IMR-90 (cell line): ENCODE data around the gene MAGED2. TPM values are rescaled to one million over a fixed set of nuclear protein-coding genes. Genes with fewer than 3 reads are reported as not detected.

ENCODE experiments used
- ATAC-seq: fragments of 200-7000 bp; cut with Tn5 transposase; 2 replicates; pipeline ENCODE4 v1.9.1; 2020; ENCODE audit warnings: low read depth, mild to moderate bottlenecking, moderate library complexity
- BruUV-seq: library from RNA; stranded (reverse); fragments of 400-500 nt; replicated peaks from 2 replicates; lab custom pipeline; 2021; lab: Mats Ljungman, UMichigan
- CTCF ChIA-PET: fragments of 300-600 bp; formaldehyde crosslinking; extraction: SDS; loops from one replicate; lab custom pipeline; 2021; ENCODE audit warnings: antibody characterized with exemption; lab: Yijun Ruan, JAX
- POLR2A ChIA-PET: fragments of 300-600 bp; sonication (Branson Sonifier 250); formaldehyde crosslinking; loops from one replicate; lab custom pipeline; 2022; ENCODE audit warnings: antibody characterized with exemption; ENCODE audit not compliant: unreplicated experiment; lab: Charles Lee
- DNase-seq: peaks from one replicate; pipeline ENCODE4 v3.0.0; 2013
- H2AFZ ChIP-seq: replicated peaks from 2 replicates; pipeline ENCODE3; 2013; ENCODE audit warnings: low read length, mild to moderate bottlenecking; ENCODE audit not compliant: poor library complexity
- H2AK5ac ChIP-seq: 2 replicates; pipeline ENCODE4 v1.6.1; 2013; ENCODE audit warnings: low read depth, low read length, inconsistent platforms
- H2AK9ac ChIP-seq: replicated peaks from 2 replicates; pipeline ENCODE3; 2013; ENCODE audit warnings: mild to moderate bottlenecking, low read depth, low read length, moderate library complexity; ENCODE audit not compliant: poor library complexity
- H2BK120ac ChIP-seq: 2 replicates; pipeline ENCODE4 v1.6.1; 2013; ENCODE audit warnings: low read depth, low read length, inconsistent platforms
- H2BK15ac ChIP-seq: 3 replicates; pipeline ENCODE4 v1.6.1; 2013; ENCODE audit warnings: low read depth, low read length, inconsistent platforms
- H2BK20ac ChIP-seq: 2 replicates; pipeline ENCODE4 v1.6.1; 2013; ENCODE audit warnings: low read depth, mild to moderate bottlenecking, inconsistent platforms, low read length, moderate library complexity
- H2BK5ac ChIP-seq: 2 replicates; pipeline ENCODE4 v1.6.1; 2013; ENCODE audit warnings: mild to moderate bottlenecking, low read depth, low read length, inconsistent platforms; ENCODE audit not compliant: poor library complexity, severe bottlenecking
- H3K14ac ChIP-seq: replicated peaks from 2 replicates; pipeline ENCODE4 v1.6.1; 2013; ENCODE audit warnings: low read depth, low read length, inconsistent platforms
- H3K18ac ChIP-seq: 2 replicates; pipeline ENCODE4 v1.6.1; 2013; ENCODE audit warnings: low read depth, low read length, control low read depth
- H3K23ac ChIP-seq: 2 replicates; pipeline ENCODE4 v1.6.1; 2013; ENCODE audit warnings: low read depth, low read length, inconsistent platforms
- H3K27ac ChIP-seq: 2 replicates; pipeline ENCODE4 v1.5.1; 2013; ENCODE audit warnings: mild to moderate bottlenecking, control low read depth, low read length; ENCODE audit not compliant: insufficient read depth
- H3K27me3 ChIP-seq: 2 replicates; pipeline ENCODE4 v1.6.1; 2013; ENCODE audit warnings: low read length; ENCODE audit not compliant: control insufficient read depth, insufficient read depth
- H3K36me3 ChIP-seq: 2 replicates; pipeline ENCODE4 v1.6.1; 2013; ENCODE audit warnings: low read length, mixed read lengths; ENCODE audit not compliant: control insufficient read depth, insufficient read depth
- H3K4ac ChIP-seq: 2 replicates; pipeline ENCODE4 v1.6.1; 2013; ENCODE audit warnings: low read depth, low read length, inconsistent platforms
- H3K4me1 ChIP-seq: 2 replicates; pipeline ENCODE4 v1.6.1; 2013; ENCODE audit warnings: low read length, mixed read lengths; ENCODE audit not compliant: control insufficient read depth, insufficient read depth
- H3K4me2 ChIP-seq: 2 replicates; pipeline ENCODE4 v1.6.1; 2013; ENCODE audit warnings: low read depth, mild to moderate bottlenecking, control low read depth, low read length, moderate library complexity
- H3K4me3 ChIP-seq: 2 replicates; pipeline ENCODE4 v1.5.1; 2013; ENCODE audit warnings: low read depth, mild to moderate bottlenecking, control low read depth, low read length, moderate library complexity; ENCODE audit not compliant: insufficient read depth
- H3K56ac ChIP-seq: 2 replicates; pipeline ENCODE4 v1.6.1; 2013; ENCODE audit warnings: low read length, inconsistent platforms; ENCODE audit not compliant: insufficient read depth; ENCODE audit errors: extremely low read depth
- H3K79me1 ChIP-seq, 2 experiments: 2 replicates each; pipeline ENCODE4 v1.6.1; 2013; ENCODE audit warnings: low read length in 2 of 2, inconsistent platforms in 1 of 2, low read depth in 1 of 2
- H3K9ac ChIP-seq: 2 replicates; pipeline ENCODE4 v1.6.1; 2013; ENCODE audit warnings: low read depth, low read length, control low read depth
- H3K9me1 ChIP-seq: 2 replicates; pipeline ENCODE4 v1.6.1; 2013; ENCODE audit warnings: low read length, inconsistent platforms; ENCODE audit not compliant: insufficient read depth
- H3K9me3 ChIP-seq: 2 replicates; pipeline ENCODE4 v1.6.1; 2013; ENCODE audit warnings: low read length; ENCODE audit not compliant: control insufficient read depth, insufficient read depth
- H4K20me1 ChIP-seq: 2 replicates; pipeline ENCODE4 v1.6.1; 2013; ENCODE audit warnings: low read length, inconsistent platforms; ENCODE audit not compliant: insufficient read depth
- H4K5ac ChIP-seq: 2 replicates; pipeline ENCODE4 v1.6.1; 2013; ENCODE audit warnings: mild to moderate bottlenecking, low read depth, low read length, control low read depth
- H4K8ac ChIP-seq, 2 experiments: 2 replicates each; pipeline ENCODE4 v1.6.1; 2013; ENCODE audit warnings: low read depth in 2 of 2, low read length in 2 of 2, control low read depth in 1 of 2, inconsistent platforms in 1 of 2
- H4K91ac ChIP-seq: 2 replicates; pipeline ENCODE4 v1.6.1; 2013; ENCODE audit warnings: low read depth, low read length, inconsistent platforms; ENCODE audit not compliant: insufficient read depth
- BHLHE40 ChIP-seq: fragments of 150-350 bp; IDR thresholded peaks from 2 replicates; pipeline ENCODE4 v1.6.1; 2016; ENCODE audit warnings: mild to moderate bottlenecking, low read depth, low read length
- CEBPB ChIP-seq: IDR thresholded peaks from 2 replicates; pipeline ENCODE4 v1.6.1; 2012; ENCODE audit warnings: low read depth, low read length, improper control_type of control experiment
- FOS ChIP-seq: fragments of 150-350 bp; IDR thresholded peaks from 2 replicates; pipeline ENCODE4 v1.6.1; 2016; ENCODE audit warnings: low read depth, low read length
- MAFK ChIP-seq: IDR thresholded peaks from 2 replicates; pipeline ENCODE4 v1.6.1; 2012; ENCODE audit warnings: low read depth, low read length, improper control_type of control experiment
- MAZ ChIP-seq: IDR thresholded peaks from 2 replicates; pipeline ENCODE4 v1.6.1; 2012; ENCODE audit warnings: low read depth, mild to moderate bottlenecking, low read length, improper control_type of control experiment, moderate library complexity, borderline replicate concordance
- MXI1 ChIP-seq: IDR thresholded peaks from 2 replicates; pipeline ENCODE4 v1.6.1; 2012; ENCODE audit warnings: low read depth, mild to moderate bottlenecking, low read length, moderate library complexity, borderline replicate concordance
- NFE2L2 ChIP-seq: fragments of 150-350 bp; IDR thresholded peaks from 2 replicates; pipeline ENCODE4 v1.6.1; 2016; ENCODE audit warnings: low read depth, mild to moderate bottlenecking, low read length
- POLR2A ChIP-seq: IDR thresholded peaks from 2 replicates; pipeline ENCODE4 v1.6.1; 2012; ENCODE audit warnings: mild to moderate bottlenecking, low read depth, low read length
- RAD21 ChIP-seq: IDR thresholded peaks from 2 replicates; pipeline ENCODE4 v1.6.1; 2012; ENCODE audit warnings: low read length, improper control_type of control experiment
- RCOR1 ChIP-seq: IDR thresholded peaks from 2 replicates; pipeline ENCODE4 v1.6.1; 2012; ENCODE audit warnings: mild to moderate bottlenecking, low read length, improper control_type of control experiment; ENCODE audit not compliant: insufficient replicate concordance
- RFX5 ChIP-seq: IDR thresholded peaks from 2 replicates; pipeline ENCODE4 v1.8.0; 2012; ENCODE audit warnings: low read depth, mild to moderate bottlenecking, low read length, moderate library complexity
- SMC3 ChIP-seq: fragments of 150-350 bp; IDR thresholded peaks from 2 replicates; pipeline ENCODE4 v1.6.1; 2016; ENCODE audit warnings: low read depth, mild to moderate bottlenecking, antibody characterized with exemption, low read length, moderate library complexity
- USF2 ChIP-seq: fragments of 150-350 bp; IDR thresholded peaks from 2 replicates; pipeline ENCODE4 v1.6.1; 2017; ENCODE audit warnings: mild to moderate bottlenecking, antibody characterized with exemption, low read length, low read depth
- WGBS, 2 experiments: methylation state at CpG; one replicate each; pipeline versions ENCODE4 v1.1.5 to v1.1.7; 2013; ENCODE audit warnings: missing lambda C conversion rate in 2 of 2; ENCODE audit not compliant: insufficient read length in 1 of 2; ENCODE audit errors: extremely low coverage in 2 of 2; 5-methylcytosine and 5-hydroxymethylcytosine counted together
- dilution Hi-C: fragments of 300-500 bp; cut with HindIII; formaldehyde crosslinking; loops from one replicate; pipeline ENCODE4 v1.14.3; 2018; ENCODE audit warnings: low sequenced_read_pairs; ENCODE audit not compliant: unreplicated experiment
- in situ Hi-C: fragments of 300-500 bp; cut with MboI; formaldehyde crosslinking; loops from 3 replicates; pipeline ENCODE4 v1.14.3; 2019; ENCODE audit warnings: low sequenced_read_pairs, inconsistent platforms, mixed read lengths
- intact Hi-C: fragments of 100-400 bp; cut with micrococcal nuclease; formaldehyde crosslinking; loops from 2 replicates; pipeline ENCODE4 v1.10.0; 2022
- polyA plus RNA-seq, 3 experiments: library from polyadenylated mRNA; depleted of rRNA; stranded (reverse); fragments of >200 nt; gene quantifications; 2 replicates each; pipeline ENCODE4 v1.2.3, GENCODE V29; 2012; ENCODE audit warnings: low replicate concordance in 1 of 3
- total RNA-seq: library from RNA; depleted of rRNA; stranded (reverse); fragments of >200 nt; gene quantifications from 2 replicates; pipeline ENCODE4 v1.2.3, GENCODE V29; 2012
- TF ChIP-seq, protein P1 (sequence below): fragments of 150-350 bp; IDR thresholded peaks from 2 replicates; pipeline ENCODE4 v1.6.1; 2016; ENCODE audit warnings: low read depth, mild to moderate bottlenecking, low read length, moderate library complexity, borderline replicate concordance

Gene MAGED2
- total and polyA plus RNA-seq, 2 of the 4 experiments (the other 2 are of a cell fraction), result 301 to 341 TPM

DNA sequence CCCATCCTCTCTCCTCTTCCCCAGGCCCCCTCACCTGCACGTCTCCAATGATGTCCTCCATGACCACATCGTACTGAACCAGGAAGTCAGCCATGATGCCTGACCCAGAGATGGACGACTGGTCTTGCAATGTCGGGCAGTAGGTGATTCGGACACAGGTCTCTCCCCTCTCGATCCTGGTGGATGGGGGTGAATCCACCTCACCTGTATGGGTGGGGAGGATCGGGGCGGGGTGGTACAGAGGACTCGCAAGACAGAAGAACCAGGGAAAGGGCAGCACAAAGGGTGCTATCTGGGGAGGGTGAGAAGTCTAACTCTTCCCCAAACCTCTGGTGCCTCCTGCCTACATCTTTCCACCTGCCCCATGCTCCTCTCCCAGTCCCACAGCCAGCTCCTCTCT lies 19.1 kb upstream of the MAGED2 start:
- H3K14ac ChIP-seq, result no peak overlapping the region
- no peak overlapping the region for H2AK9ac ChIP-seq
- H2BK20ac ChIP-seq, result no peak overlapping the region
- H2AFZ ChIP-seq, result no peak overlapping the region
- TF ChIP-seq RFX5 (no peak), MXI1 (no peak), POLR2A (no peak), USF2 (no peak), SMC3 (no peak), FOS (no peak), RCOR1 (no peak), CEBPB (no peak), MAFK (no peak), BHLHE40 (no peak), MAZ (no peak), RAD21 (no peak), NFE2L2 (no peak)
- TF ChIP-seq, protein P1, sequence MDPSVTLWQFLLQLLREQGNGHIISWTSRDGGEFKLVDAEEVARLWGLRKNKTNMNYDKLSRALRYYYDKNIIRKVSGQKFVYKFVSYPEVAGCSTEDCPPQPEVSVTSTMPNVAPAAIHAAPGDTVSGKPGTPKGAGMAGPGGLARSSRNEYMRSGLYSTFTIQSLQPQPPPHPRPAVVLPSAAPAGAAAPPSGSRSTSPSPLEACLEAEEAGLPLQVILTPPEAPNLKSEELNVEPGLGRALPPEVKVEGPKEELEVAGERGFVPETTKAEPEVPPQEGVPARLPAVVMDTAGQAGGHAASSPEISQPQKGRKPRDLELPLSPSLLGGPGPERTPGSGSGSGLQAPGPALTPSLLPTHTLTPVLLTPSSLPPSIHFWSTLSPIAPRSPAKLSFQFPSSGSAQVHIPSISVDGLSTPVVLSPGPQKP, result no peak
- no peak overlapping the region for H4K91ac ChIP-seq
- no peak overlapping the region for H3K18ac ChIP-seq
- H3K79me1 ChIP-seq, result no peaks in the 10 kb centered on the region
- no peaks in the 10 kb centered on the region for H3K4me1 ChIP-seq
- DNase-seq (no peak), ATAC-seq (no peak)
- dilution Hi-C loops, result no loop called here
- no peak overlapping the region for H2BK5ac ChIP-seq
- no peak overlapping the region for H3K4me2 ChIP-seq
- no peaks in the 10 kb centered on the region for H4K20me1 ChIP-seq
- ChIA-PET CTCF (no interaction called here), POLR2A (no interaction called here)
- no peak overlapping the region for H2BK120ac ChIP-seq
- BruUV-seq, result no TSS peak
- no peak overlapping the region for H3K4ac ChIP-seq
- H2AK5ac ChIP-seq, result no peak overlapping the region
- 67% methylated on average over 1 of the region's 9 CpGs; no CpG with 5 or more reads in 1 of the 2 experiments for whole genome bisulfite sequencing, 2 experiments
- in situ Hi-C loops, result no loop called here
- no peak overlapping the region for H3K23ac ChIP-seq
- H3K36me3 ChIP-seq, result no peaks in the 10 kb centered on the region
- H4K8ac ChIP-seq, result no peak overlapping the region
- H3K27me3 ChIP-seq, result peaks cover 9% of the 10 kb centered on the region
- no peak overlapping the region for H2BK15ac ChIP-seq
- H4K5ac ChIP-seq, result no peak overlapping the region
- no peak overlapping the region for H3K56ac ChIP-seq
- no peak overlapping the region for H3K9ac ChIP-seq
- H3K9me3 ChIP-seq, result no peaks in the 10 kb centered on the region
- H3K4me3 ChIP-seq, result no peak overlapping the region
- no peaks in the 10 kb centered on the region for H3K9me1 ChIP-seq
- H3K27ac ChIP-seq, result no peak overlapping the region
- intact Hi-C loops, result no loop called here
